Thyroid gland (tissue), 4 donors: ENCODE measurements around the gene RNASE4. TPM values are rescaled to one million over a fixed set of nuclear protein-coding genes. Genes with fewer than 3 reads are reported as not detected.
"Not testable (repeated sequence)": the region's sequence is repeated elsewhere in the genome, so short reads cannot be mapped to it uniquely, and the experiment has no call there.

ENCODE experiments used
- DNase-seq, 2 donors: peaks; one replicate each; pipeline ENCODE4 v3.0.0-alpha.2; 2019
- H3K27ac ChIP-seq, 3 donors: fragments of 200-600 bp; sonication (generic); 1 replicate in 2 of 3; 2 replicates in 1 of 3; pipeline ENCODE4 v1.5.1; 2016 to 2019; ENCODE audit warnings: mild to moderate bottlenecking in 1 of 3, moderate library complexity in 1 of 3
- H3K27me3 ChIP-seq: fragments of 200-600 bp; sonication (generic); one replicate; pipeline ENCODE4 v1.5.1; 2019
- H3K36me3 ChIP-seq, 2 donors: fragments of 200-600 bp; sonication (generic); one replicate each; pipeline ENCODE4 v1.5.1; 2016 to 2019
- H3K4me1 ChIP-seq, 2 donors: fragments of 200-600 bp; sonication (generic); one replicate each; pipeline ENCODE4 v1.5.1; 2017 to 2019
- H3K4me3 ChIP-seq, 3 donors: fragments of 200-600 bp; sonication (generic); replicated peaks in 1 of 3; 1 replicate in 2 of 3; 2 replicates in 1 of 3; pipeline ENCODE4 v1.5.1; 2016; ENCODE audit warnings: mild to moderate bottlenecking in 1 of 3
- H3K9me3 ChIP-seq: fragments of 200-600 bp; sonication (generic); one replicate; pipeline ENCODE4 v1.5.1; 2017
- CTCF ChIP-seq, 6 experiments: fragments of 200-600 bp in 3 of 6; fragments of 450-650 bp in 3 of 6; sonication (generic) in 3 of 6; IDR thresholded peaks; one replicate each; pipeline ENCODE4 v1.5.1; 2016 to 2019; ENCODE audit warnings: antibody characterized with exemption in 6 of 6, mild to moderate bottlenecking in 2 of 6, inconsistent platforms in 1 of 6, moderate library complexity in 1 of 6
- POLR2A ChIP-seq, 2 donors: fragments of 450-650 bp; IDR thresholded peaks; one replicate each; pipeline ENCODE4 v1.6.1; 2017; ENCODE audit warnings: antibody characterized with exemption in 2 of 2, mild to moderate bottlenecking in 2 of 2, moderate library complexity in 1 of 2
- WGBS, 2 donors: methylation state at CpG; one replicate each; pipeline ENCODE4 v1.1.5; 2017; 5-methylcytosine and 5-hydroxymethylcytosine counted together
- intact Hi-C: fragments of 100-400 bp; cut with DNase I; formaldehyde crosslinking; loops from one replicate; pipeline ENCODE4 v1.15.1; 2023
- total RNA-seq, 4 donors: library from RNA; depleted of rRNA; stranded (reverse); fragments of >200 nt; gene quantifications; one replicate each; pipeline ENCODE4 v1.2.3, GENCODE V29; 2016

The RNASE4 gene
- total RNA-seq, 4 donors from 2014 or later = 15.5 to 58.9 (median 45.8) TPM

- Histone ChIP-seq H3K36me3 (no peaks in the 10 kb centered on the region), H3K9me3 (no peaks in the 10 kb centered on the region), H3K27me3 (no peaks in the 10 kb centered on the region), H3K4me1 (no peaks in the 10 kb centered on the region), H3K27ac (no peak overlapping the region), H3K4me3 (no peak overlapping the region)
- intact Hi-C loops = loop anchor here (10.0 kb wide), 1 partner anchor 163 kb away; no protein-coding TSS in a partner anchor
- TF ChIP-seq POLR2A (IDR thresholded peaks at IDR 0.05) = no peak
- no peak for TF ChIP-seq CTCF (IDR thresholded peaks at IDR 0.05)
- DNase-seq = no peak
Observed at GRCh38 chr14:20698018-20698329, 13.6 kb downstream of the RNASE4 start.

GRCh38 chr14:20698934-20699333, 14.6 kb downstream of the RNASE4 start:
- H3K4me1 ChIP-seq = no peaks in the 10 kb centered on the region
- H3K36me3 ChIP-seq = no peaks in the 10 kb centered on the region
- no peak for TF ChIP-seq POLR2A (IDR thresholded peaks at IDR 0.05)
- no peak for TF ChIP-seq CTCF (IDR thresholded peaks at IDR 0.05)
- WGBS, 2 donors = 81 to 91% methylated on average over 5 of the region's 5 CpGs
- no peaks in the 10 kb centered on the region for H3K9me3 ChIP-seq
- no peak for DNase-seq
- no peaks in the 10 kb centered on the region for H3K27me3 ChIP-seq
- H3K27ac ChIP-seq = no peak overlapping the region
- intact Hi-C loops = loop anchor here (10.0 kb wide), 1 partner anchor 164 kb away; no protein-coding TSS in a partner anchor
- no peak overlapping the region for H3K4me3 ChIP-seq

- TF ChIP-seq CTCF (IDR thresholded peaks at IDR 0.05) = no peak
- no peak for TF ChIP-seq POLR2A (IDR thresholded peaks at IDR 0.05)
- Histone ChIP-seq H3K4me3 (no peak overlapping the region), H3K36me3 (no peaks in the 10 kb centered on the region), H3K27me3 (no peaks in the 10 kb centered on the region), H3K4me1 (no peaks in the 10 kb centered on the region), H3K27ac (no peak overlapping the region), H3K9me3 (no peaks in the 10 kb centered on the region)
- intact Hi-C loops = loop anchor here (5.0 to 10.0 kb wide), 2 partner anchors 157 to 165 kb away; no protein-coding TSS in a partner anchor
- no peak for DNase-seq
Observed at GRCh38 chr14:20699931-20700330, 15.6 kb downstream of the RNASE4 start.

- not testable (repeated sequence) for H3K27me3 ChIP-seq, H3K4me3 ChIP-seq, H3K4me1 ChIP-seq, DNase-seq, H3K36me3 ChIP-seq, H3K27ac ChIP-seq, H3K9me3 ChIP-seq
- intact Hi-C loops = loop anchor here (5.0 kb wide), 1 partner anchor 156 kb away; no protein-coding TSS in a partner anchor
- 95% methylated on average over 7 of the region's 7 CpGs for WGBS, 2 donors
Observed at GRCh38 chr14:20700965-20701364, 16.6 kb downstream of the RNASE4 start.

GRCh38 chr14:20706657-20707355, 22.4 kb downstream of the RNASE4 start:
- Histone ChIP-seq H3K9me3 (no peaks in the 10 kb centered on the region), H3K27ac (no peak overlapping the region), H3K27me3 (no peaks in the 10 kb centered on the region), H3K36me3 (no peaks in the 10 kb centered on the region), H3K4me3 (no peak overlapping the region), H3K4me1 (peaks cover 0 to 13% of the 10 kb centered on the region in 2 donors)
- intact Hi-C loops = no loop called here
- 61 to 76% methylated on average over 4 of the region's 4 CpGs for WGBS, 2 donors
- DNase-seq = no peak
- TF ChIP-seq CTCF (IDR thresholded peaks at IDR 0.05) (no peak), POLR2A (IDR thresholded peaks at IDR 0.05) (no peak)
